Stimulated activated naive CD8-positive, alpha-beta T cell treated with anti-CD3 and anti-CD28 coated beads, Interleukin-15, amount 100 ng/mL, for 72 hours (primary cell): ENCODE results near the gene ANTXR1.

ENCODE experiments used
- ATAC-seq: fragments of 150-1000 bp; cut with Tn5 transposase; 2 replicates; pipeline ENCODE4 v1.10.0; 2021; ENCODE audit warnings: mild to moderate bottlenecking, moderate library complexity
- DNase-seq, 2 donors: peaks; one replicate each; pipeline ENCODE4 v3.0.0; 2021 to 2022
- H3K27ac Mint-ChIP-seq, 2 donors: one replicate each; pipeline ENCODE4 v1.8.0; 2022; ENCODE audit warnings: mild to moderate bottlenecking in 2 of 2, mixed read lengths in 2 of 2, moderate library complexity in 2 of 2
- H3K27me3 Mint-ChIP-seq: one replicate; pipeline ENCODE4 v1.8.0; 2022; ENCODE audit warnings: mixed read lengths
- H3K4me1 Mint-ChIP-seq: one replicate; pipeline ENCODE4 v1.8.0; 2022; ENCODE audit warnings: mild to moderate bottlenecking, mixed read lengths
- H3K4me3 Mint-ChIP-seq, 2 donors: one replicate each; pipeline ENCODE4 v1.8.0; 2022; ENCODE audit warnings: mild to moderate bottlenecking in 2 of 2, mixed read lengths in 2 of 2, moderate library complexity in 1 of 2
- H3K9me3 Mint-ChIP-seq, 2 donors: one replicate each; pipeline ENCODE4 v1.8.0; 2022; ENCODE audit warnings: mixed read lengths in 2 of 2

ANTXR1 gene

DNA sequence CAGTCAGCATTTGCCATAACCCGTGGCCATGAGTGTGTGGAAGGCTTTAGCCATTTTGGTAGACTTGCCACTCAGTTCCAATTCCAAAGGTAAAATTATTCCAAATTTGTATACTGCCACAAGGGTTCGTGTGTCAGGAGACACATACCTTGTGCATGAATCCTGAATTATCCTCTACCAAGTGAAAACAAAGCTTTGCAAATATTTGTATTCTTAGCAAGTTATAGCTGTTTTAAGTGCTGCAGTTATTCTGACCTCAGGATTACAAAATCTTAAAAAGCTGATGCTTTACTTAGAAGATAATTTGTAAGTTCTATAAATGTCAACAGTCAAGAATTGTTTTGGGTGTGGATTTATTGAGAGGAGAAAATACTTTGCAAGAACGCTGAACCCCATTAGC, 100.6 kb downstream of the ANTXR1 start:
- H3K9me3 Mint-ChIP-seq: no peaks in the 10 kb centered on the region
- ATAC-seq (no peak), DNase-seq (no peak)
- H3K27ac Mint-ChIP-seq: no peak overlapping the region
- H3K4me1 Mint-ChIP-seq: no peaks in the 10 kb centered on the region
- H3K4me3 Mint-ChIP-seq: no peak overlapping the region
- no peaks in the 10 kb centered on the region for H3K27me3 Mint-ChIP-seq

DNA sequence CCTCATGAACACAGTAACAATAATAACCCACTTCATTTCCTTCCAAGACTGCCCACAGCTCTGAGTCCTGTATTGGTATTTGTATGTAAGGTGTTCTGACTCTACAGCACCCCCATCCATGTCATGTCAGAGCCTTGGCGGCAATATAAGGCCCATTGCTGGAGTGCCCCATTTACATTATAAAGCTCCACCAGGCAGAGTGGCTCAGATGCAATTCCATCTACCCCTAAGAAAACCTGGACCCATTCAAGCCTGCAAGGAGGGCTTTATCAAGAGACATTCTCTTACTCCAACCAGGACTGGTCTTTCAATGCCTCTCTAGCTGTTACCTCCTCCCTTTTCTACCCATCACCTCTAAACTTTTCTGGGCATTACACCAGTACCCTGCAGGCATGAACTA, 101.6 kb downstream of the ANTXR1 start:
- ATAC-seq (no peak), DNase-seq (no peak)
- Mint-ChIP-seq H3K4me3 (no peak overlapping the region), H3K27ac (no peak overlapping the region), H3K9me3 (no peaks in the 10 kb centered on the region), H3K4me1 (no peaks in the 10 kb centered on the region), H3K27me3 (no peaks in the 10 kb centered on the region)

DNA sequence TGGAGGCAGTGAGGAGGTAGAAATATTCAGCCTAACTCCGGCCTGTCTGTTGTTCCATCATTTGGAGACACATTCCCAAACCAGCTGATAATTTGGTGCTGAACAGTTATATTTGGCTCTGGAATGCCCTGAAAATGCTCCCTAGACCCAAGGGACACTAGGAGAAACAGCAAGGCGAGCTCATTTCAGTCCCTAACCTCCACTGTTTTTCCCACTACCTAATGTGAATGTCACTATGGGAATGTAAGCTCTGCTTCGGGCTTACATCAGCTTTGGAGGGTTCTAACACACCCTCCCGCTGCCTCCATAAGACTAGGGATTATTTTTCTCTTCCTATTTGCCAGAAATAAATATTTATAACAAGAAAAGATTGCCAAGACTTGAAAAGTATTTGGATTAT, 103.5 kb downstream of the ANTXR1 start:
- H3K4me1 Mint-ChIP-seq: no peaks in the 10 kb centered on the region
- no peak overlapping the region for H3K27ac Mint-ChIP-seq
- no peaks in the 10 kb centered on the region for H3K27me3 Mint-ChIP-seq
- no peak overlapping the region for H3K4me3 Mint-ChIP-seq
- H3K9me3 Mint-ChIP-seq: no peaks in the 10 kb centered on the region
- ATAC-seq (no peak), DNase-seq (no peak)

DNA sequence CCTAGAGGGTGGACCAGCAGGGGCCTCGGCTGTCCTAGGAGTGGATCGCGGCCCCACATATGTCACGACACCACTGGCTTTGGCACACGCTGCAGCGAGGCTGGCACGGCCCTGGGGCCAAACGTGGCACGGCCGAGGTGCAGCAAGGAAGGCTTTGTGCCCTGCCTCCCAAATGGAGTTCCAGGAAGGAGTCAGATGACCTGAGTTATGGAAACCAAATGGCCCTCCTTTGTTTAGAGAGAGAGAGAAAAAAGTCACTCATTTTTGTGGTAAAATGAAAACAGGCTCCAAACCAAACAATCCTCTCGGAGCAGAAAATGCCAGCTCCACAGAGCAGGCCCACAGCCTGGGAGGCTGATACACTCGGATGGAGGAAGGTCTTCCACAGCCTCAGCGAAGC, 105.6 kb downstream of the ANTXR1 start:
- ATAC-seq (no peak), DNase-seq (no peak)
- no peaks in the 10 kb centered on the region for H3K9me3 Mint-ChIP-seq
- no peak overlapping the region for H3K4me3 Mint-ChIP-seq
- H3K4me1 Mint-ChIP-seq: no peaks in the 10 kb centered on the region
- H3K27me3 Mint-ChIP-seq: peaks cover 5% of the 10 kb centered on the region
- no peak overlapping the region for H3K27ac Mint-ChIP-seq

DNA sequence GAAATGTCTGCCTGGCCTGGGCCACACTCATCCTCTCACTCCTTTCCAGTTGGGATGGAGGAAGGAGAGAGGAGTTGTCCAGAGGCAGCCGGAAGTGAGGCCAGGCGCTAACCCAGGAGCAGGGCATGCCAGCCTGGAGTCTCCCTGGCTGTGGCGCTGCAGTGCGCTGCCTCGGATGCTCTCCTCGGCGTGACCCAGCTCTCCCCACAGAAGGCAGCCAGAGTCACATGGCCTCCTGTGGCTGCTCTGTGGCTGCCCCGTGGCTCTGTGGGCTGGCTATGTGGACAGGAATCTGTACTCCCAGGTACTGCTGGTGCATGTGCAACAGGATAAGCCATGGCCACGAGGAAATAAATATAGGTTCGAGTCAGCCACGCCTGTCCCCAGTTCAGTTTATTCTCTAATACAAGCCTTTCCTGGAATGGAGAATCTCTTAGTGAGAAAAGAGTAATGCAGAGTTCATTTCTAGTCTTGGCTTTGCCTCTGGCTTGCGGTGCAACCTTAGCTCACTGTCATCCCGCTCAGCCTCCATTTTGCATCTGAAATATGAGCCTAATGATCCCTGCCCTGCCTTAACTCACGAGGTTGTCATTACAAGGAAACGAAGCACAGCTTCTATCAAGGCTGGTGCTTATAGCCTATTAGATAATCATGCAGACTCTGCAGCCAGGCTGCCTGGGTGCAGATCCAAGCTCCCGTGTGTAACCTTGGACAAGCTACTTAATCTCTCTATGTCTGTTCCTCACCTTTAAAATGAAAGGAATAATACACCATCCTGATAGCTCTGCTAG, 106.3 kb downstream of the ANTXR1 start:
- peaks cover 8% of the 10 kb centered on the region for H3K27me3 Mint-ChIP-seq
- no peaks in the 10 kb centered on the region for H3K4me1 Mint-ChIP-seq
- ATAC-seq: no peak
- H3K27ac Mint-ChIP-seq: no peak overlapping the region
- DNase-seq: no peak
- no peak overlapping the region for H3K4me3 Mint-ChIP-seq
- H3K9me3 Mint-ChIP-seq: no peaks in the 10 kb centered on the region

DNA sequence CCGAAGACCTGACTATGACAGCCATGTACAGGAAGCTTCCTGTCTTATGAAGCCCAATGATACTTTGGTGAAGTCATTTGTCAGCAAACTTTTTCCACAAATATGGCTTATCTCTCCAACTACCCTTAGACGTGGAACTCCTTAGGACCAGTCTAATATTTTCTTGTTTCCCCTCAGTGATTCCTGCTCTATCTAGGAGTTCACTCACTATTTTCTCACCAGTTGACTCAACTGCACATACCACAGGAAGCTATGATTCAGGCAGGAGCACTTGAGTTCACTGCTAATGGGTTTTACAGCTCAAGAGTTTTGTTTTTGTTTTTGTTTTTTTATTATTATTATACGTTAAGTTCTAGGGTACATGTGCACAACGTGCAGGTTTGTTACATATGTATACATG, 109.3 kb downstream of the ANTXR1 start:
- Mint-ChIP-seq H3K27me3 (peaks cover 8% of the 10 kb centered on the region), H3K9me3 (no peaks in the 10 kb centered on the region), H3K4me1 (no peaks in the 10 kb centered on the region), H3K4me3 (no peak overlapping the region), H3K27ac (no peak overlapping the region)
- ATAC-seq: no peak
- DNase-seq: no peak

DNA sequence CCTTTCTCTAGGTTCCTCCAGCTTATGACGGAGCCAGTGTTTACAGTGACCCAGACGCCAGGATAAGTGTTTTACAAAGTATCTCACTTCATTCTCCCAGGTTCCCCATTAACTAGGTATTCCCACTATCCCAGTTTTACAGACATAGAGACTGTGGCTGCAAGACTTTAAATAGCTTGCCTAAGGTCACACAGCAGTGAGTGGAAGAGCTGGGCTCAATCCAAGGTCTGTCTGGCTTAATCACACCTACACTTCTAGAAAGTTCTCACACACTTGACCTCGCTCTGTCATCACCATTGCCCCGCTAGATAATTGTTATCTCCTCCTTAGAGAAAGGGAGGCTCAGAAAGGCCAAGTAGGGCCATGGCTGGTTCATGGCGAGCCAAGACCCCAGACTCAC, 110.2 kb downstream of the ANTXR1 start:
- peaks cover 8% of the 10 kb centered on the region for H3K27me3 Mint-ChIP-seq
- ATAC-seq (no peak), DNase-seq (no peak)
- no peaks in the 10 kb centered on the region for H3K9me3 Mint-ChIP-seq
- no peak overlapping the region for H3K27ac Mint-ChIP-seq
- H3K4me1 Mint-ChIP-seq: no peaks in the 10 kb centered on the region
- H3K4me3 Mint-ChIP-seq: no peak overlapping the region

DNA sequence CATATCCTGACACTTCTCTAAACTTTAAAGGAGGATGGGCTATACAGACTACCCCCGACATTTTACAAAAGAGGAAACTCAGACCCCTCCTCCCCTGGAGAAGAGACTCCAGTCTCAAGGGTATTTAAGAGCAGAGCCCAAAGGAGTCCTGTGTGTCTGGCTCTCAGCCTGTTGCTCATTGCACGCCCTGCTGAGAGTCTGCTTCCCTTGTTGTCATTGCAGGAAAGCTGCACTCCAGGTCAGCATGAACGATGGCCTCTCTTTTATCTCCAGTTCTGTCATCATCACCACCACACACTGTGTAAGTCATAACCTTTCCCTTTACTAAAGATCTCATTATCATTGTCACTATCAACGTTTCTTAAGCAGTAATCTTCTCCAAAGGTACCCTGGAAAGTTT, 111.4 kb downstream of the ANTXR1 start:
- H3K27ac Mint-ChIP-seq: no peak overlapping the region
- H3K27me3 Mint-ChIP-seq: peaks cover 8% of the 10 kb centered on the region
- no peak for ATAC-seq

DNA sequence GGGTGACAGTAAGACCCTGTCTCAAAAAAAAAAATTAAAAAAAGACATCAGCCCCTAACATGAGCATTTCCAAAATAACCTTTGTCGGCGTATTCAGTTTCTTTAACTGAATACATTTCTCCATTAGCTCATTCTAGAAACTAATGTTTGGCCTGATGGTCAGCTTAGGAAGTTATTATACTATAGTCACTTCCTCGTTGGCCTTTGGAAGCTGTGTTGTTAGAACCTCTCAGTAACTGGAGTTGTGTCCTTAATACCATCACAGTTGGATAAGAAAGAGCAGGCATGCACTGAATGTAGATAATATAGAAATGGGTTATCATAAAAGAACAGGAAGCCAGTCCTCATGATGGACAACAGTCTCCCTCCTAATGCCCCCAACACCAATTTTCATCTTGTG, 112.8 kb downstream of the ANTXR1 start:
- H3K9me3 Mint-ChIP-seq: no peaks in the 10 kb centered on the region
- peaks cover 8% of the 10 kb centered on the region for H3K27me3 Mint-ChIP-seq
- no peak overlapping the region for H3K4me3 Mint-ChIP-seq
- ATAC-seq (no peak), DNase-seq (no peak)
- H3K4me1 Mint-ChIP-seq: no peaks in the 10 kb centered on the region
- H3K27ac Mint-ChIP-seq: no peak overlapping the region

More for the DNA sequence above, 111.4 kb downstream of the ANTXR1 start:
- no peak for DNase-seq
- no peaks in the 10 kb centered on the region for H3K9me3 Mint-ChIP-seq
- no peaks in the 10 kb centered on the region for H3K4me1 Mint-ChIP-seq
- no peak overlapping the region for H3K4me3 Mint-ChIP-seq

DNA sequence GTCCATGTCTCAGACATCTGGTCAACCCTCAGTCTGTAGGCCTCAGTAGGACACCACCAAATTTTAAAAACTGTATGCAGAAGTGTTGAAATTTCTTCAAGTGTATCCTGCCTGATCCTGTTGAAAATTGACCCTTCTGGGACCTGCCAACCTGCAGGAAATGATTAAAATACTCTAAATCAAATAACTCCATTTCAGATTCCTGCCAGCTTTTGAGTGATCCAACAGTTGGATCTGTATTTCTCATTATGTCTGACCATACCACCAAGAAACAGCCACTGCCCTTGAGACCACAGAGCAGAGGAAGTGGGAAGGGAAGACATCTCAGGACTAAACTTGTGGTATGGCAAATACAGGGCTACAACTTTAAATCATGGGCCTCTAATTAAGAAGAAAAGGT, 113.4 kb downstream of the ANTXR1 start:
- no peak overlapping the region for H3K27ac Mint-ChIP-seq
- H3K27me3 Mint-ChIP-seq: peaks cover 8% of the 10 kb centered on the region
- no peak for ATAC-seq
- H3K4me3 Mint-ChIP-seq: no peak overlapping the region
- DNase-seq: no peak
- no peaks in the 10 kb centered on the region for H3K9me3 Mint-ChIP-seq
- H3K4me1 Mint-ChIP-seq: no peaks in the 10 kb centered on the region

DNA sequence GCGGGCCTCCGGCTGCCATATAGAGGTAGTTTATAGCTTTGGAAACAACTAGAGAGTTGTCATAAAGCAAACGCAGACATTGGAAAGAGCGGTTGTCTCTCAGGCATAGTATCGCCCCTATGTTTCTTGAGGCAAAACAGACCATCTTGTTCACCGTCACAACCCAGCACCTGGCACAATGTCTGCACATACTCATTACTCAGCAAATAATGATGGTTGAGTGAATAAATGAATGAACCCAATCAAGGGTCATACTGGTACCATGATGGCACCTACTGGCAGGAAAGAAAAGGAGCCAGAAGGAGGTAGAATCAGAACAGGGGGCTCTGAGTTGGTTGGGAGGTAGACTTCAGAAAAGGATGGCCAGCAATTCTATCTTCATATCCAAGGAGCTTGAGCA, 118.5 kb downstream of the ANTXR1 start:
- no peaks in the 10 kb centered on the region for H3K27me3 Mint-ChIP-seq
- DNase-seq (no peak), ATAC-seq (no peak)
- no peaks in the 10 kb centered on the region for H3K9me3 Mint-ChIP-seq
- no peak overlapping the region for H3K4me3 Mint-ChIP-seq
- H3K4me1 Mint-ChIP-seq: no peaks in the 10 kb centered on the region
- no peak overlapping the region for H3K27ac Mint-ChIP-seq

DNA sequence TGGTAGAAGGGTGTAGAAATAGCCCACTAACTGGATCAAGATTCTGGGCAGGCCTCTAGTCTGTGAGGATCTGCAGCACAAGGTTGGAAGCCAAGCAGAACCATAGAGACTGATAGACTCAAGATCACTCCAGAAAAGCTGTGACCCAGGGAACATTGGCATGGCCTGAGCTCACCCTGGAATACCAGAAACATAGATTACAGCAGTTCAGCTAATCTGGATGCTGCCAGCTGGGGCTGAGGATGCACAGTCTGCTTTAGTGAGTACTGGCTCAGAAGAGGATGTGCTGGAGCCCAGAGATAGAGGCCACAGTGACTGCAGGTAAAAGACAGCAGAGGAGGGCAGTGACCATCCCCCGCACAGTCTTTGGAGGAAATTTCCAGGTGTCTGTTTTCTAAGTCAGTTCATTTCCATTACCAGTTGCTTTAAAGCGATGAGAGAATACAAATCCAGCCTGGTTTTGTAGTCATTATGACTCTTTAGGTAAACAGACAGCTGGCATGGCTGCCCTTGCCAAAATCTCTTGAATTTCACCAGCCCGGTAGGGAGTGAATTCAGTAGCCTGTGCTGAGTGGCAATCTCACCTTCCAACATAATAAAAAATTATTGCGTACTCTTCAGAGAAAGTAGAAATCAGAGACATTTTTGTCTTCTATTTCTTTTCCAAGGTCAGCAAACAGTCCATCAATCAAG, 119.2 kb downstream of the ANTXR1 start:
- Mint-ChIP-seq H3K27ac (no peak overlapping the region), H3K9me3 (no peaks in the 10 kb centered on the region), H3K4me1 (no peaks in the 10 kb centered on the region), H3K27me3 (no peaks in the 10 kb centered on the region), H3K4me3 (no peak overlapping the region)
- DNase-seq (no peak), ATAC-seq (no peak)

DNA sequence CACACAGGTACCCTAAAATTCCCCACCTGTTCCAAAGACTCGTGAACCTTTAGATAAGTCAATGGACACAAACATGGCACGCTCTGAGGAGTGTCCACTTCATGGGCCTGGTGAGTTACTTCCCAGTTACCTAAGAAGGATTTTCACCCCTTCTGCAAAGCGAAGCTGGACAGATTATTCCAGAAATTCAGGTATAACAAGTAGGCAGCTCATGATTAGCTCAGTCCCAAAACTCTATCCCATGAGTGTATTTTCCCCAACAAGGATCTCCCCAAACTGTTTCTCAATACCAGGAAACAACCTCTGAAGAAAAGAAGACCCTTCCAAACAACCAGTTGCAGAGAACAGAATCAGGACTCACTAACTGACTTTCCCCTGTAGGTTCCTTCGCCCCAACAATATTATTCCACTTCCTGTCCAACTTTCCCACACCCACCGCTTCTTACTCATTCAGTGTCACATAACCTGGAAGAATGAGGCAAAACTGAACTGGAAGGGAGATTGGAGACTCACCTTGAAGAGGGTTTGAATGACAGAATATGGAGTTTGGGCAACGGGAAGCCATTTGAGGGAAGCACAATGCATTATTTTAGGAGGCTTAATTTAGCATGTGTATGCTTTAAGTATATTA, 120.1 kb downstream of the ANTXR1 start:
- H3K27ac Mint-ChIP-seq: no peak overlapping the region
- no peaks in the 10 kb centered on the region for H3K27me3 Mint-ChIP-seq
- no peak for ATAC-seq
- H3K9me3 Mint-ChIP-seq: no peaks in the 10 kb centered on the region
- no peak overlapping the region for H3K4me3 Mint-ChIP-seq
- H3K4me1 Mint-ChIP-seq: no peaks in the 10 kb centered on the region
- no peak for DNase-seq

DNA sequence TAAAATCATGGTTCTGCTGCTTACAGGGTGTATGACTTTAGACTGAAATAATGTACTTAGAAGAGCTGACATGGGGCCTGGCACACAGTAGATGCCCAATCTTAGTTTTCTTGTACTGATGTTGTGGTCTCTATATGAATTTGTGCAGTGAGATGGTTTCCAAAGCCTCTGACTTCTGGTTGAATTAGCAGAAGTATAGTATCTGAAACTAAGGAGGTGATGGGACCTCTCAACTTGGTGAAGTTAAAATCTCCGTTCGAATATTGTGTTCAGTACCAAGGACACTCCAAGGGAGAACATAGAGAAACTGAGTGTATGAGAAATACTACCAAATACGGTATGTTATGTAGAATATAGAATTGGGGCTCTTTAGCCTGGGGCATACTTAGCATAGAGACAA, 120.9 kb downstream of the ANTXR1 start:
- ATAC-seq (no peak), DNase-seq (no peak)
- H3K4me3 Mint-ChIP-seq: no peak overlapping the region
- no peaks in the 10 kb centered on the region for H3K27me3 Mint-ChIP-seq
- H3K4me1 Mint-ChIP-seq: no peaks in the 10 kb centered on the region
- H3K9me3 Mint-ChIP-seq: no peaks in the 10 kb centered on the region
- H3K27ac Mint-ChIP-seq: no peak overlapping the region

DNA sequence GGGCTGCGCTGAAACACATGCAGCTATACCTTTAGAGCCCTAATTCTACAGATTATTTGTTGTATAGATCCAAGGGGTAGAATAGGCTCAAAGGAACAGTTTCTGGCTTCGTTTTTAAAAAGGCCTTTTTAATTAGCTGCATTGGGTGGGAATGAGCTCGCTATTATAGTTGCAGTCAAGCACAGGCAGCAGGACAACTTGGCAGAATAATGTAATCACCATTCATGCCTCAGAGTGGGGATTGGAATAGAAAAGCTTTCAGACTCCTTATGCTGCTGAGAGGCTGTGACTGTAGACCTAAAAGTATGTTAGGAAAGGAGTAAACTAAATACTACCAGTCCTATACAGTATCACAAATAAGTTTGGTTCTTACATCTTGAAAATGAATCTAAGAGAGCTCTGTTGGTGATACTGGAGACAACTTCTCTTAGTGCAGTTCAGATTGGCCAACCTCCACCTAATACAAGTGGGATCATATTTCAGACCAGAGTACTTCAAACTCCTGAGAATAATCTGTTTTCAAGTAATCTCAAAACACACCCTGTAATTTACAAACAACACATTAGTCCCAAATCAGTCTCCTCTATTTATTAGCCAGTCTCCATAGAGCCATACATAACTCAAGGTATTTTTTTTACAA, 121.4 kb downstream of the ANTXR1 start:
- no peaks in the 10 kb centered on the region for H3K4me1 Mint-ChIP-seq
- DNase-seq (no peak), ATAC-seq (no peak)
- H3K27ac Mint-ChIP-seq: no peak overlapping the region
- H3K9me3 Mint-ChIP-seq: no peaks in the 10 kb centered on the region
- H3K27me3 Mint-ChIP-seq: no peaks in the 10 kb centered on the region
- no peak overlapping the region for H3K4me3 Mint-ChIP-seq

DNA sequence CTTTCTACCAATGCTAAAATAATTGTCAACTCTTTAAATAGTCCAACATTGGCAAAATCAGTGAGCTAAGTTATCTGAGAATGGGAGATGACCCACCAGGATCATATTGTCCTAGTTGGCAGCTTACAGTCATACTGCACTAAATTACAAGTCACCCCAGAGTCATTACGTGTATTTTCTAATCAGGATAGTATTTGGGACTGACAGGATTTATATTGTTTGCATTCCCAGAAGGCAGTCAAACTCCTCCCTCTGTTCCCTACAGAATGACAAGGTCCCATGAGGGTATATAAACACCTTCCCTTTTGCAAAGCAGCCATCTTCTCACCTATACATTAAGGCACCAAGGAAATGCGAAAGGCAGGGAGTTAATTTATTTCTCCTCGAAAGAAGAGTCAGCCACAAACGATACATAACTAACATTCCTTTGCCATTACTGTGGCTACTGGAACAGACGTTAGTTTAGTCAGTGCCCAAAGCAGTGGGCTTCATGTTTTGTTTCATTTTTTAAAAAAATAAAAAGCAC, 125.3 kb downstream of the ANTXR1 start:
- no peaks in the 10 kb centered on the region for H3K4me1 Mint-ChIP-seq
- H3K4me3 Mint-ChIP-seq: no peak overlapping the region
- ATAC-seq (no peak), DNase-seq (no peak)
- peaks cover 6% of the 10 kb centered on the region for H3K27me3 Mint-ChIP-seq
- no peak overlapping the region for H3K27ac Mint-ChIP-seq
- H3K9me3 Mint-ChIP-seq: no peaks in the 10 kb centered on the region
